GM18511 (cell line): ENCODE measurements around the gene TELO2.

Experiments
- ATAC-seq: cut with Tn5 transposase; IDR thresholded peaks from one replicate; pipeline ENCODE4 v1.9.1; 2021; ENCODE audit warnings: mild to moderate bottlenecking, moderate library complexity; ENCODE audit not compliant: unreplicated experiment

The TELO2 gene

GRCh38 chr16:1511662-1512569 is 18.8 kb downstream of the TELO2 start:
- ATAC-seq, result no peak

DNA sequence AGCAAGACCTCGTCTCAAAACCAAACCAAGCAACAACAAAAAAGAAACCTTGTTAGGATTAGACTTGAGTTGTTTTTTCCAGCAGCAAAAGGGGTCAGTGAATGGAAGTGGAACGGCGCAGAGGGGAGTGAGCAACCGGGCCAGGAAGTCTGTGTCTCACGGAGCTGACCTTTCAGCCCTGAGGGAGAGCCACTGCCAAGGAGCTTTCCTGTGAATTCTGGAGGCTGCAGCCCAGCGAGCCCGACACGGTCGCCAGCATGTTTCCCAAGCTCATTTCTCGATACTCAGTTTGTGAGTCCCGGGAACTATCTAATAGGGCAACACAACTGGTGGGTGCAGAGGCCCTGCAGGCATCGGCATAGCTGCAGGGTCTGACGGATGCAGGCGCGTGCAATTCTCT is 19.6 kb downstream of the TELO2 start:
- ATAC-seq, result no peak

DNA sequence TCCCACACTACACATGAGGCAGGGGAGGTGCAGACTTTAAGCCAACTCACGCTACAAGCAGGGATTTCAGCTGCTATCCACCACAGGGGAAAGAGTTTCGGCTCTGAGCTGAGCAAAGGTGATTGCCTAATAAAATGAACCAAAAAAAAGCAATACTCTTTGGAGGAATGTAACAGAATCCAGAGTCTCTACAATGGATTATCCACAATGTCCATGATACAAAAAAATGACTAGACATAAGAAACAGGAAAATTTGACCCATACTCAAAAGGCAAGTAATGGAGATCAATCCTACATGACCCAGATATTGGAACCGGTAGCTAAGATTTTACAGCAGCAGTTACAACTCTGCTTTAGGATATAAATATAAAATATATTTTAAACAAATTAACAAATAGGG is 21.3 kb downstream of the TELO2 start:
- ATAC-seq, result no peak

DNA sequence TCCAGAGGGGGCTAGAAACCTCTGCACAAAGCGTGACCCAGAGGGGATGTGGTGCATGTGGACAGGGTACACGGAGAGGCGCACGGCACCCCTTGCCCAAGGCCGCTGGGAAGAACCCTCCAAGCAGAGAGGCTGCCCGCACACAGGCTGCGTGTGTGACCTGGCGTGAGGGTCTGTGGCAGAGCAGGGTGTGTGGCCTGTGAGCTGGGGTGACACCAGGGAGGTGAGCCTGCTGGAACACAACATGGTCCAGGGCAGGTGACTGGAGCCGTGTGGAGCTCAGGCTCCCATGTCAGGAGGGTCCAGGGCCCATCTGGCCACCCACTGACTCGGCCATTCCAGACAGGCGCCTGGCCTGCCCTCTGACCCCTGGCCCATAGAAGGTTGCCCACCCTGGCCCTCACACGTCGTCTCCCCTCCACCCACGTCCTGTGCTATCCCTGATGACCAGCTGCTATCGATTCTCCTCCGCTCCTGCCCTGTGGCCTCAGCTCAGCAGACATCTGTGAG is 25.5 kb downstream of the TELO2 start:
- ATAC-seq, result no peak

DNA sequence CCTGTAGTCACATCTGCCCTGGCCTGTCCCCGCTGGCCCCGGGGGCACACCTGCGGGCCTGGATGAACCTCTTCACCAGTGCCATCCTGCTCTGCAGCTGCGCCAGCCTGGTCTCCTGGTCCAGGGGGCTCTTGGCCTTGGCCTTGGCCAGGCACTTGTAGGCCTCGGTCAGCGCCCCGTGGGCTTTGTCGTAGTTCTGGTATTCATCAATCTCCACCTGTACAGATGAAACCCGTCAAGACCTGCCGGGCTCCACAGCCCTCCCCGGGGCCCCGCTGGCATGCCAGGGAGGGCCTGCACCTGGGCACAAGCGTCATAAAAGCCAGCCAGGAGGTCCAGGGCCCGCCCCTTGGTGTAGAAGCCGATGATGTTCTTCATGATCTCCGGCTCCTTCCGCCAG is 26.7 kb downstream of the TELO2 start:
- no peak for ATAC-seq

DNA sequence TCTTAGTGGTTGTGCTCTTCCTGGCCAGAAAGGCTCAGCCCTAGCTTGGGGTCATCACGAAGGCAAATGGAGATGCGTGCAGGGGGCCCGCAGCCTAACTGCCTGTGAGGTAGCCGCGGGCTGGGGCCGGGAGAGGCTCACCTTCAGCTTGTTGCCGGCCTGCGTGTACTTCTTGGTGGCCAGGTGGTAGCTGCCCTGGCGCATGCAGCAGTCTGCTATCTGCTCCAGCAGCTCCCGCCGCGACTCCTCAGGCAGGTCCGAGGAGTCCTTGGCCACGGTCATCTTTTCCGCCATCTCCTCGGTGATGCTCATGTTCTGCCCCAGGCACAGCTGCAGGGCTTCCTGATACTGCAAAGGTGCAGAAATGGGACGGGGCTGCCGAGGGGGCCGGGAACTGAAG is 27.3 kb downstream of the TELO2 start:
- ATAC-seq, result no peak

DNA sequence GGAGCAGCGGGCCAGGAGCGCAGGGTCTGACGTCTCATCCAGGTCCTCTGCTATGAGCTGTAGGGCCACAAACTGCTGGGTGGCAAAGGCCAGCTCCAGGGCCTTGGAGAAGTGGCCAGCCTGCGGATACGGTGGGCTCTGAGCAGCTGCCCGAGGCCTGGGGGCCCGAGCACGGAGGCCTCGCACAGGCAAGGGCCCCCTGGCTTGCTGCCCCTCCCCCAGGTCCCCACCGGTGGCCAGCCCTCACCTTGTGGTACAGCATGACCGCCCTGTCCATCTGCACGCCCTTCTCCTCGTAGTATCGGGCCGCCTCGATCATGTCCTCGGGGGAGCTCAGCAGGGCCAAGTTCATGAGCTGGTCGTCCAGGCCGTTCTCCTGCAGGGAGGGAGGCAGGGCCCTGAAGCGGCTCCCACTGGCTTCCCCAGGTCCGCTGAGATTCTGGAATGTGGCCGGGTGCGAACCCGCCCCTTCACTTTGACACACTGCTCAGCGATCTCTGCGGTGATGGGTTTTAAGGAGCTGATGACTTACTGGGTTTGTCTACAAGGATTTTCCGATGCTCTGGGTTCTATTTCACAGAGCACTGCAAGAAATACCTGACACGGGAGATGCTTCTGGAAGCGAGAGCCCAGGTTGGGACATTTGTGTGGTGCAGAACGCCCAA is 30.6 kb downstream of the TELO2 start:
- no peak for ATAC-seq

DNA sequence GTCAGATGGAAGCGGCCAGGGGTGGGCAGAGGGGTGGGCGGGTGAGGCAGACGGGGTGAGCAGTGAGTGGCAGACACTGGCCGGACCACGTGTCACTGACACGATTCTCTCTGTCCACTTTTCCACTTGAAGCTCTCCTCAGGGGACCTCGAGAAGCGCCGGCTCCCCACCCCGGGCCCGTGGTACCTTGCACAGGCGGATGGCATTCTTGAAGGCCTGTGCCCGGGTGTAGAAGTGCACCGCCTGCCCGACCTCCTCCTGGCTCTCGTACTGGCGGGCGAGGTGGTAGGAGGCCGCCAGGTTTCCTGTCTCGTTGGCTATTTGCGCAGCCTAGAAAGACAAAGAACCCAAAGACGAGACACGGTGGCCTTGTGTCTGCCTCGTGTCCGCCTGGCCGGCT is 31.2 kb downstream of the TELO2 start:
- ATAC-seq, result no peak

DNA sequence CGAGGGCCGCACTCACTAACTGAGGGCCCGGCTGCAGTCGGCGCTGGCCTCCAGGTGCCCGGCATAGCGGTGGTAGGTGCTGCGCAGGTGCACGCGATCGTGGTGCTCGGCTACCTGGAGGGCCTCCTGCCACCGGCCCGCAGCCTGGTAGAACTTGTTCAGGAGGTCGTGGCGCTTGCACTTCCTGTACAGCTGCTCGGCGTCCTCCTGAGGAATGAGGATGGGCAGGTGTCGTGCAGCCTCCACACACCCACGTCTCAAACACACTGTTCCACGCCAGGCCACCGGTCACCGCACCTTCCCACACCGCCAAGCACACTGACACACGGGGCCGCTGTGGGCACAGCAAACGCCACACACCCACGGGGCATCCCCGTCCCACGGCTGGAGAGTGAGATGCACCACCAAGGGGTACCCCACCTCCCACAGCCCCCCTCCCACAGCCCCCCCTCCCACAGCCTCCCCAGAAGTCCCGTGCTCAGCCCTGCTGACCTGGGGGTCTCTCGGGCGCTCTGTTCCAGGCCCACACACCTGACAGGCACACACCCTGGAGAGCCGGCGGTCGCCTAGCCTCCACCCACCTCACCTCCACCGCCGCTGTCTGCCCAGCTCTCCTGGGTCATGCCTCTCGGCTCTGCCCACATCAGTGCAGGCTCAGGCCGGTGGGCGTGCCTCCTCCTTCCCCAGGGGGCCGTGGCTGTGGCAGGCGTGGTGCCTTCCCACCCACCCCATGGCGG is 32.9 kb downstream of the TELO2 start:
- no peak for ATAC-seq

DNA sequence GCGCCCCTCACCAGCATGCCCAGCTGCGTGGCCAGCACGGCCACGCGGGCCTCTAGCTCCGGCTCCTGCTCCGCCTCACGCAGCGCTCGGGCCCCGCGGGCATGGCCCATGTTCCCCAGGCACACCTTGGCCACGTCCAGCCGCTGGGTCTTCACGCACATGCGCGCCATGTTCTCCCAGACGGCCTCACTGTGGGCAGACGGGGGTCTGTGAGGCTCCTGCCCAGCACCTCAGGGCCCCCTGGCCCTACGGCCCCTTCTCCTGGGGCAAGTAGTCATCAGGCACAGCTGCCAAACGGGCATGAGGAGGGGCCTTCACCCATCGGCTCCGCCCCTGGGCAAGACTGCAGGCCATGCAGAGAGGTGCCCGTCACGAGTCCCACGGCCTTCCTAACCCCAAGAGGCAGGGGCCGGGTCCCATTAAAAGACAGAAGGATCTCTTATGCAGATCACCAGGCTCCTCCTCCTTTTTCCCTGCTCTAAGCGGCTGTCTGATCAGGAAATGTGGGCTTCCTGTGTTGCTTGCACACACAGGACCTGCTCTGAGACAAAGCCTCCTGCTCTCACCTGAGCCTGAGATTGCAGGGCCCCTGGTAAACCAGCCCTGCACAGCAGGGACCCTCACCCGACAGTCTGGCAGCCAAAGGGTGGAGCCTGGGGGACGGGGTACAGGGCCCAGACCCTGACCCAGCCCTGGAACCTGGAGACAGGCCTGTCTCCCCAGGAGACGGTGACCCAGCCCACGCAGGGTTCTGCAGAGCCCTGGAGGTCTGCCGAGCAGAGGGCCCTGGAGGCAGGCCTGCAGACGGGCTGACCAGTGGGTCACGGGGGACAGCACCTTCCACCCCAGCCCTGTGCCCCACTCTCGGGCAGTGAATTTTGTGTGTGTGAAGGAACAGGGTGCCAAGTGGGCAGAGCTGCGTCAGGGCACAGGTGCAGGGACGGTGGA is 33.7 kb downstream of the TELO2 start:
- no peak for ATAC-seq

- no peak for ATAC-seq
Observed at GRCh38 chr16:1527836-1528811, 35.0 kb downstream of the TELO2 start.

DNA sequence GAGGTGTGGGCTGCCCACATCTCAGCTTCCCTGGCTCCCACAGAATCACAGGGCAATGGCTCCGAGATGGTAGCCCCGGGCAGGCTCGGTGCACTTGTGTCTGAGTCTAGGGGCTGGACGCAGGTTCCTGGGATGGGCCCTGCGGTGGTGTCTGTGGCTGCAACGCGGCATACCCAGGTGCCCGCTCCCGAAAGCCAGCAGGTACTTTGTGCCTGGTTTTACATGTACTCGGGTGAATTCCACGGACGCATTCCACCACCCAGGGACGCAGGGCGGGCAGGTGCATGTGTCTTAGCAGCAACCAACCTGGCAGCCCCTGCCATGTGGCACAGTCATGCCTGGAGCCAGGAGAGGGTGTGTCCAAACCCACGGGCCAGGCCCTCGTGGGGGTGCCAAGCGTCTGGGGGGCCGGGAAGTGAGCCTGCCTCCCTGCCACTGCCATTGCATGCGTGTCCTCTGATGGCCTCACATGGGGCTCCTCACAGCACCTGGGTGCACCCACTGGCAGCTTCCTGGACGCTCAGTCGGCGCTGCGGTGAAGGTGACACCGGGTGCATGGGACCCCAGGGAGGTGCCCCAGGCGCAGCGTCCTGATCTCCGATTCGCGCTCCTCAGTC is 35.9 kb downstream of the TELO2 start:
- ATAC-seq, result no peak

DNA sequence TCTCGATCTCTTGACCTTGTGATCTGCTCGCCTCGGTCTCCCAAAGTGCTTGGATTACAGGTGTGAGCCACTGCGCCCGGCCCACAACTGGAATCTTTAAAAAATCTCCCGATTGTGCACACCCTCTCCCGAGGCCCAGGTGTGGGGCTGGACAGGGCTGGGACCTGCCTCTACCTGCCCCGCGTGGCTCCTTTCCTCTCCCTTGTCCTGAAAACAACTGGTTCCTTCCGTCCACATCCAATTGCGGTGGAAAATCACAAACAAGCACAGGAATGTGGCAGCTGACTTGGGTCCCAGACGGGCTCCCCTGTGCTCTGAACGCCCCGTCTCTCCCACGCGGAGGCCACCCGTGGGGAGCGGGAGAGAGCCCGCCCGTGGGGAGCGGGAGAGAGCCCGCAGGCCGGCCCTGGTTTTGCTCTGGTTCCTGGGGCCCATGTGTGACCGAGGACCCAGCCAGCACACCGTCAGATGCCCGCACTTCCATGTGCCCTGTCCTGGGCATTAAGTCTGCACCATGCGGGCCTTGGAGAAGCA is 37.3 kb downstream of the TELO2 start:
- ATAC-seq, result no peak

- no peak for ATAC-seq
Observed at GRCh38 chr16:1530883-1531637, 37.9 kb downstream of the TELO2 start.

GRCh38 chr16:1531638-1531910 is 38.4 kb downstream of the TELO2 start:
- ATAC-seq, result no peak

GRCh38 chr16:1532081-1532760 is 39.1 kb downstream of the TELO2 start:
- ATAC-seq, result no peak

DNA sequence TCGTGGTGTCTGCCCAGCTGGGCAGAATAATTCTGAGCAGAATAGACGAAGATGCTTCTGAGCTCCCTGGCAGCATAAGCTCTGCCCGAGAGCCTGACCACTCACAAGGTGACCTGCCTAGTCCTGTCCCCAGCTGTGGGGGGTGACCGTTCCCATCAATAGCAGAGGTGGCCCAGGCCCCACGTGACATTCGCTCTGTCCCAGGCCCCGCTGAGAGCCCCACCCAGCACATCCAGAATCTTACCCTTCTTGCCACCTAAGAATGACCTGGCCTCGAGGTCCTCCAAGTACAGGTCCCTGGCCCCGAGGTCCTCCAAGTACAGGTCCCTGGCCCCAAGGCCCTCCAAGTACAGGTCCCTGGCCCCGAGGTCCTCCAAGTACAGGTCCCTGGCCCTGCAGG is 39.6 kb downstream of the TELO2 start:
- no peak for ATAC-seq
